NCI-H146 treated with DMSO at 0.1 percent for 48 hours (cell line): ENCODE data around the gene ZDHHC22.
A peak's percentile ranks its signal among the peaks of the same experiment; 100 is the strongest.

ENCODE experiments used
- DNase-seq: peaks from one replicate; lab custom pipeline; 2025; ENCODE audit not compliant: unreplicated experiment; lab: John Stamatoyannopoulos, UW

ZDHHC22 gene

GRCh38 chr14:77158175-77158881 lies 16.7 kb upstream of the ZDHHC22 start:
- DNase-seq = peak; percentile 58

GRCh38 chr14:77157740-77158139 lies 16.1 kb upstream of the ZDHHC22 start:
- no peak for DNase-seq

- DNase-seq = no peak
Observed at GRCh38 chr14:77155083-77155482, 13.5 kb upstream of the ZDHHC22 start.

GRCh38 chr14:77154421-77154820 lies 12.8 kb upstream of the ZDHHC22 start:
- peak; percentile 31 for DNase-seq

GRCh38 chr14:77153802-77154201 lies 12.2 kb upstream of the ZDHHC22 start:
- no peak for DNase-seq

- peak; percentile 37 for DNase-seq
Observed at GRCh38 chr14:77151918-77152588, 10.5 kb upstream of the ZDHHC22 start.

GRCh38 chr14:77151245-77151644 lies 9.7 kb upstream of the ZDHHC22 start:
- DNase-seq = peak; percentile 29

- no peak for DNase-seq
Observed at GRCh38 chr14:77148510-77149231, 7.1 kb upstream of the ZDHHC22 start.

- DNase-seq = no peak
Observed at GRCh38 chr14:77145975-77146740, 4.6 kb upstream of the ZDHHC22 start.

- DNase-seq = no peak
Observed at GRCh38 chr14:77144412-77145115, 3.0 kb upstream of the ZDHHC22 start.

- no peak for DNase-seq
Observed at GRCh38 chr14:77143071-77143470, 1.5 kb upstream of the ZDHHC22 start.

GRCh38 chr14:77142005-77142800 lies 612 bp upstream of the ZDHHC22 start:
- no peak for DNase-seq

- DNase-seq = no peak
Observed at GRCh38 chr14:77140359-77141213, 1.0 kb downstream of the ZDHHC22 start.

GRCh38 chr14:77139540-77140358 lies 1.8 kb downstream of the ZDHHC22 start:
- DNase-seq = peak; percentile 48

- DNase-seq = no peak
Observed at GRCh38 chr14:77139022-77139421, 2.6 kb downstream of the ZDHHC22 start.

- no peak for DNase-seq
Observed at GRCh38 chr14:77133720-77134338, 7.8 kb downstream of the ZDHHC22 start.

- no peak for DNase-seq
Observed at GRCh38 chr14:77131871-77132486, 9.6 kb downstream of the ZDHHC22 start.
